A549 (cell line): ENCODE data around the gene ACAN. TPM values are rescaled to one million over a fixed set of nuclear protein-coding genes. Genes with fewer than 3 reads are reported as not detected.

Experiments
- ATAC-seq, 2 experiments: fragments of 200-7000 bp in 1 of 2; fragments of >200 bp in 1 of 2; cut with Nextera tagmentation in 1 of 2; cut with Tn5 transposase in 1 of 2; 3 replicates each; pipeline versions ENCODE4 v1.8.0 to v1.9.1; 2018 to 2020; ENCODE audit warnings: mild to moderate bottlenecking in 1 of 2, moderate library complexity in 1 of 2
- CTCF ChIA-PET: fragments of 300-600 bp; sonication (Branson Sonifier 250); formaldehyde crosslinking; extraction: SDS; loops from one replicate; lab custom pipeline; 2021; ENCODE audit warnings: antibody characterized with exemption, inconsistent platforms; lab: Yijun Ruan, JAX
- POLR2A ChIA-PET: fragments of 350-600 bp; formaldehyde crosslinking; extraction: SDS; loops from one replicate; lab custom pipeline; 2021; ENCODE audit warnings: antibody characterized with exemption, inconsistent platforms; lab: Yijun Ruan, JAX
- DNase-seq, 2 experiments: peaks; one replicate each; pipeline versions ENCODE4 v3.0.0 to v3.0.0-alpha.2; 2011 to 2016; ENCODE audit warnings: low read depth in 1 of 2, low spot score in 1 of 2
- FAIRE-seq: peaks from 2 replicates; lab custom pipeline; 2011; peaks lifted over from hg19 to GRCh38; lab: Jason Lieb, UNC
- H3K27ac ChIP-seq, 2 experiments: fragments of >200 bp; sonication (Bioruptor Twin); formaldehyde crosslinking; 3 replicates each; pipeline ENCODE4 v1.5.1; 2016 to 2017
- H3K4me1 ChIP-seq: fragments of >200 bp; sonication (Bioruptor Twin); formaldehyde crosslinking; 3 replicates; pipeline ENCODE4 v1.6.1; 2016
- H3K4me2 ChIP-seq: fragments of >200 bp; sonication (Bioruptor Twin); formaldehyde crosslinking; 3 replicates; pipeline ENCODE4 v1.6.1; 2016
- H3K4me3 ChIP-seq: fragments of >200 bp; sonication (Bioruptor Twin); formaldehyde crosslinking; 3 replicates; pipeline ENCODE4 v1.5.1; 2016
- H3K9me3 ChIP-seq: fragments of >200 bp; sonication (Bioruptor Twin); formaldehyde crosslinking; 3 replicates; pipeline ENCODE4 v1.6.1; 2016
- ATOH8 ChIP-seq: fragments of 250-450 bp; sonication (Bioruptor Pico); IDR thresholded peaks from 2 replicates; pipeline ENCODE4 v1.5.0; 2020; ENCODE audit warnings: low read depth, mild to moderate bottlenecking, moderate library complexity
- CBX8 ChIP-seq: fragments of 200-600 bp; sonication (generic); IDR thresholded peaks from 2 replicates; pipeline ENCODE4 v1.6.1; 2016
- CHD4 ChIP-seq: fragments of 200-600 bp; sonication (generic); IDR thresholded peaks from 2 replicates; pipeline ENCODE4 v1.6.1; 2016; ENCODE audit warnings: antibody characterized with exemption, mild to moderate bottlenecking, borderline replicate concordance
- EHMT2 ChIP-seq: fragments of 200-600 bp; sonication (generic); IDR thresholded peaks from 2 replicates; pipeline ENCODE4 v1.6.1; 2016; ENCODE audit warnings: antibody characterized with exemption, low read depth, mild to moderate bottlenecking, moderate library complexity
- ELK1 ChIP-seq: fragments of 150-350 bp; IDR thresholded peaks from 2 replicates; pipeline ENCODE4 v1.6.1; 2014; ENCODE audit warnings: low read depth, mild to moderate bottlenecking, low read length
- GATA3 ChIP-seq: IDR thresholded peaks from 2 replicates; pipeline ENCODE4 v1.6.1; 2012; ENCODE audit warnings: borderline replicate concordance
- HMGXB4 ChIP-seq: fragments of 250-450 bp; sonication (Bioruptor Pico); IDR thresholded peaks from 2 replicates; pipeline ENCODE4 v1.5.0; 2021; ENCODE audit warnings: mild to moderate bottlenecking, moderate library complexity, borderline replicate concordance
- HOXA7 ChIP-seq: fragments of 250-450 bp; sonication (Bioruptor Pico); IDR thresholded peaks from 2 replicates; pipeline ENCODE4 v1.5.0; 2020; ENCODE audit warnings: mild to moderate bottlenecking, moderate library complexity
- HOXB13 ChIP-seq: fragments of 250-450 bp; sonication (Bioruptor Pico); IDR thresholded peaks from 2 replicates; pipeline ENCODE4 v1.5.0; 2020; ENCODE audit warnings: low read depth, mild to moderate bottlenecking, moderate library complexity
- HOXB5 ChIP-seq: fragments of 250-450 bp; sonication (Bioruptor Pico); IDR thresholded peaks from 2 replicates; pipeline ENCODE4 v1.5.0; 2020; ENCODE audit warnings: mild to moderate bottlenecking, moderate library complexity
- JUN ChIP-seq, 2 experiments: fragments of >200 bp; sonication (Bioruptor Twin); formaldehyde crosslinking; IDR thresholded peaks; 2 replicates in 1 of 2; 3 replicates in 1 of 2; pipeline ENCODE4 v1.6.1; 2016 to 2017
- KDM5A ChIP-seq: fragments of 200-600 bp; sonication (generic); IDR thresholded peaks from 2 replicates; pipeline ENCODE4 v1.6.1; 2016; ENCODE audit warnings: antibody characterized with exemption, mild to moderate bottlenecking
- MAX ChIP-seq: IDR thresholded peaks from 2 replicates; pipeline ENCODE4 v1.6.1; 2012
- MYC ChIP-seq: IDR thresholded peaks from 2 replicates; pipeline ENCODE4 v1.6.1; 2012; ENCODE audit warnings: mild to moderate bottlenecking, inconsistent platforms, low read length, improper control_type of control experiment, borderline replicate concordance
- NFE2L2 ChIP-seq: fragments of 150-350 bp; conservative IDR thresholded peaks from 2 replicates; pipeline ENCODE4 v1.6.1; 2014; ENCODE audit warnings: low read length
- NPAS2 ChIP-seq: fragments of 250-450 bp; sonication (Bioruptor Pico); IDR thresholded peaks from 2 replicates; pipeline ENCODE4 v1.8.0; 2022; ENCODE audit warnings: mild to moderate bottlenecking, moderate library complexity, borderline replicate concordance
- PBX3 ChIP-seq: IDR thresholded peaks from 2 replicates; pipeline ENCODE4 v1.6.1; 2012
- POLR2A ChIP-seq: IDR thresholded peaks from 2 replicates; pipeline ENCODE4 v1.6.1; 2012; ENCODE audit warnings: mild to moderate bottlenecking, low read length
- RARB ChIP-seq: fragments of 250-450 bp; sonication (Bioruptor Pico); IDR thresholded peaks from 2 replicates; pipeline ENCODE4 v1.8.0; 2021; ENCODE audit warnings: mild to moderate bottlenecking, moderate library complexity
- RFX5 ChIP-seq: fragments of 450-650 bp; IDR thresholded peaks from 2 replicates; pipeline ENCODE4 v1.7.1; 2014; ENCODE audit warnings: antibody characterized with exemption, mild to moderate bottlenecking, moderate library complexity
- RNF2 ChIP-seq: fragments of 200-600 bp; sonication (generic); IDR thresholded peaks from 2 replicates; pipeline ENCODE4 v1.6.1; 2016; ENCODE audit warnings: low read depth, mild to moderate bottlenecking, antibody characterized with exemption, moderate library complexity, borderline replicate concordance
- SREBF2 ChIP-seq: fragments of 450-650 bp; IDR thresholded peaks from 2 replicates; pipeline ENCODE4 v1.6.1; 2014; ENCODE audit warnings: mild to moderate bottlenecking, moderate library complexity
- ZC3H11A ChIP-seq: fragments of 450-650 bp; IDR thresholded peaks from 2 replicates; pipeline ENCODE4 v1.6.1; 2014; ENCODE audit warnings: antibody characterized with exemption, mild to moderate bottlenecking
- ZFP36 ChIP-seq: fragments of 450-650 bp; IDR thresholded peaks from 2 replicates; pipeline ENCODE4 v1.6.1; 2014; ENCODE audit warnings: borderline replicate concordance; ENCODE audit not compliant: partially characterized antibody
- ZNF302 ChIP-seq: fragments of 250-450 bp; sonication (Bioruptor Pico); IDR thresholded peaks from 2 replicates; pipeline ENCODE4 v1.9.0; 2021; ENCODE audit warnings: inconsistent platforms, mild to moderate bottlenecking, moderate library complexity
- WGBS: methylation state at CpG from one replicate; pipeline ENCODE4 v1.1.6; 2017; ENCODE audit errors: missing lambda C conversion rate; 5-methylcytosine and 5-hydroxymethylcytosine counted together
- polyA plus RNA-seq, 4 experiments: library from polyadenylated mRNA; depleted of rRNA in 3 of 4; stranded (reverse); fragments of >200 nt; fragmentation: RNase III in 1 of 4; extraction: RNeasy Plus Mini Kit Qiagen cat#74134 plus additional on column Dnase treatment in 1 of 4; gene quantifications; 2 replicates in 3 of 4; 3 replicates in 1 of 4; pipeline ENCODE4 v1.2.3, GENCODE V29; 2011 to 2017

Gene ACAN
- polyA plus RNA-seq, 2 of the 4 experiments (the other 2 are of a cell fraction): 0.01 TPM; not detected in 1

- ChIA-PET CTCF (interaction anchor here (0.6 to 15.7 kb wide), 4 partner anchors 9 to 198 kb away, joined by 3 to 297 read pairs (median 13); no protein-coding TSS in a partner anchor), POLR2A (no interaction called here)
These were observed 40.1 kb downstream of the ACAN start for GRCh38 chr15:88843334-88843733.

GRCh38 chr15:88844749-88845386 is 41.6 kb downstream of the ACAN start:
- ChIA-PET CTCF (interaction anchor here (0.7 to 2.4 kb wide), 4 partner anchors 9 to 333 kb away, joined by 3 to 15 read pairs (median 5); no protein-coding TSS in a partner anchor), POLR2A (no interaction called here)
- Histone ChIP-seq H3K9me3 (no peaks in the 10 kb centered on the region), H3K4me2 (no peak overlapping the region), H3K4me1 (no peaks in the 10 kb centered on the region), H3K4me3 (no peak overlapping the region), H3K27ac (no peak overlapping the region)
- DNase-seq: no peak
- no peak for FAIRE-seq
- WGBS: 19% methylated on average over 5 of the region's 5 CpGs
- ATAC-seq: no peak
- no peak for TF ChIP-seq ATOH8
- TF ChIP-seq NFE2L2: no peak
- TF ChIP-seq ZFP36: no peak
- TF ChIP-seq HOXA7 (CRISPR knock-in tag): no peak
- no peak for TF ChIP-seq CBX8
- no peak for TF ChIP-seq ELK1
- TF ChIP-seq KDM5A: no peak

More at GRCh38 chr15:88843334-88843733, 40.1 kb downstream of the ACAN start:
- FAIRE-seq (no peak), DNase-seq (no peak), ATAC-seq (no peak)
- TF ChIP-seq EHMT2: no peak
- TF ChIP-seq CHD4: no peak
- TF ChIP-seq RNF2: no peak
- TF ChIP-seq RARB (CRISPR knock-in tag): no peak
- TF ChIP-seq HOXB5 (CRISPR knock-in tag): no peak
- TF ChIP-seq PBX3: no peak
- TF ChIP-seq ELK1: no peak
- TF ChIP-seq NFE2L2: no peak
- no peak for TF ChIP-seq HMGXB4 (CRISPR knock-in tag)
- no peak for TF ChIP-seq ZNF302 (CRISPR knock-in tag)
- no peak for TF ChIP-seq ZC3H11A
- TF ChIP-seq POLR2A: no peak
- no peak for TF ChIP-seq NPAS2 (CRISPR knock-in tag)
- TF ChIP-seq MYC: no peak
- TF ChIP-seq RFX5: no peak
- no peak for TF ChIP-seq MAX
- no peak for TF ChIP-seq HOXB13 (CRISPR knock-in tag)
- TF ChIP-seq SREBF2: no peak
- no peak for TF ChIP-seq GATA3
- no peak for TF ChIP-seq JUN (IDR thresholded peaks at IDR 0.05)
- 59% methylated on average over 18 of the region's 21 CpGs for WGBS
- Histone ChIP-seq H3K4me2 (no peak overlapping the region), H3K9me3 (no peaks in the 10 kb centered on the region), H3K27ac (no peak overlapping the region), H3K4me1 (no peaks in the 10 kb centered on the region), H3K4me3 (no peak overlapping the region)
